NCI-H2029 treated with DMSO at 0.1 percent for 48 hours (cell line): ENCODE measurements around the gene STARD4.

Source experiments
- DNase-seq: peaks from one replicate; lab custom pipeline; 2025; lab: John Stamatoyannopoulos, UW

Gene STARD4

DNA sequence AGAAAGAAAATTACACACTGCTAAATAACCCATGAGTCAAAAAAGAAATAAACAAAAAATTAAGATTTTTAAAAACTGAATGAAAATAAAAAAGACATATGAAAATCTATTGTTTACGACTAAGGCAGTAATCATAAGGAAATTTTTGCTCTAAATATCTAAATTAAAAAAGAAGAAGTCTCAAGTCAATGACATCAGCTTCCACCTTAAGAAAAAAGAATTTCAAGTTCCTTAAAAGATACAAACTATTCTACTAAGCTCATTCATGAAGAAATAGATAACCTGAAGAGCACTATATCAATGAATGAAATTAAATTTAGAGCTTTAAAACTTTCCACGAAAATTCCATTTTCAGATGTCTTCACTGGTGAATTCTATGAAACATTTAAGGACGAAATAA lies 15.7 kb upstream of the STARD4 start:
- DNase-seq = no peak

DNA sequence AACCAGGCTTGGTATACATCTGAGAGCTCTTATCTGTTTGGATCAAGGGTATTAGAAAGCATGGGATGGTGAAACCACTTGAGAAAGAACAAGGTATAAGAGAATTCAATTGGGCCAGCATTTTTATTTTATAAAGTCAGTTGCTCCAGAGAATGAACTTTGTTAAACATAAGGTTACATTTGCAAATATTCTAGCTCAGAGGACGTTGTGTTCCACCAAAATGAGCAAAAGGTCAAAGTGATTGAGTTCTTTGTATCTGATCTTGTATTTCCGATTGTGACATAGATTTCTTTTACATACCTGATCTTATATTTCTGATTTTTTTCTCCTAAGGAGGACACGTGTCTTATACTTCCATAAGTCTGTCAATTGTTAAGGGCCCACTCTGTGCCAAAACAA lies 8.6 kb upstream of the STARD4 start:
- no peak for DNase-seq

DNA sequence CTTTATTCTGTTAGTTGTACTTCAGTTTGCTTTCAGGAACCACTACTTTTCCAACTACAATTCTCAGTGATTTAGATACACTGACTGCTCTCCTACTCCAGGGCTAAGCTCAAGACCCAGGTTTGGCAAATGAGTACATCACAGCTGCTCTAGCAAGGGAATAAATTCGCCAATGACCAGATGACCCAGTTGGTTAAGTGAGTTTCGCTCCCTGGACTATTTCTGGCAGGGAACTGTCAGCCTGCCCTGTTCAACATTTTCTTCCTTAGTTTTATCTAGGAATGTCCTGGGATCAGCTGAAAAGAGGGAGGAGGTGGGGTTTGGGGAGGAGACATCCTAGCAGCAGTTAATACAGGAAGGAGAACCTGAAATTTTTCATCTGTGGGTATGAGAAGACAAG lies 6.4 kb upstream of the STARD4 start:
- no peak for DNase-seq

DNA sequence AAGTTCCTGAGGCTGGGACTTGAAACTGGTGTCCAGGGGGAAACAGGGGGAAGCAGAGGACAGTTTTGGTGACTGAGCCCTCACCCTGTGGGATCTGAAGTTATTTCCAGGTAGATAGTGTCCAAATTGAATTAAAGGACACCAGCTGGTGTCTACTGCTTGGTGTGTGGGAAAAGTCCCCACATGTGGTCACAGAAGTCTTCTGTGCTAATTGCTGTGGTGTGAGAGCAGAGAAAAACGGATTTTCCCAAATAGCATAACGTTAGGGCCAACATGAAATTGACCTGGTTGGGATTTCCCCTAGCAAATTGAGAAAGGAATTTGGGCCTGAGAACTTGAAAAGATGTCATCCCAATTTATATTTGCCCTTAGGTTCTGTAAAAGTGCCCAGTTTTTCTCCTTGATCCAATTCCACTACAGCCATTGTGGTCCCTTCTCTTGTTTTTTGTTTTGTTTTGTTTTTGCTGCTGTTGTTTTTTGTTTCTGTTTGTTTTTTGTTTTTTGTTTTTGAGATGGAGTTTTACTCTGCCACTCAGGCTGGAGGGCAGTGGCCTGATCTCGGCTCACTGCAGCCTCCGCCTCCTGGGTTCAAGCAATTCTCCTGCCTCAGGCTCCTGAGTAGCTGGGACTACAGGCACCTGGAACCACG lies 5.6 kb upstream of the STARD4 start:
- DNase-seq = no peak

DNA sequence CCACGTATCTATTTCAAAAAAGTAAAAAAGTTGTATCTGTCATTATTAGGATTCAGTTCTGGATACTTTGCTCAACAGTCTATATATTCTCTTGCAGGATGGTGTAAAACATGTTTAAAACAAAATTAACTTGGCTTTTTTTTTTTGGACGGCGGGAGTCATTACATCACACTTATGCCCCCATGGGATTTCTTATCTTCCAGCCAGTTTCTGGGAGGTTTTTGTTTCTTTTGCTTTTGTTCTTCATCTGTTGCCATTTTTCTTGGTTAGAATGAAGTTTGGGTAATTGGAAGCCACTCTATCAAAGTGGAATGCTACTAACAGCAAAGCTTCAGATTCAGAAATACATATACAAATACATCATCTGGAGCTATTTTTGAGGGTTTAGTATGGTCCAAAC lies 1.8 kb upstream of the STARD4 start:
- no peak for DNase-seq

DNA sequence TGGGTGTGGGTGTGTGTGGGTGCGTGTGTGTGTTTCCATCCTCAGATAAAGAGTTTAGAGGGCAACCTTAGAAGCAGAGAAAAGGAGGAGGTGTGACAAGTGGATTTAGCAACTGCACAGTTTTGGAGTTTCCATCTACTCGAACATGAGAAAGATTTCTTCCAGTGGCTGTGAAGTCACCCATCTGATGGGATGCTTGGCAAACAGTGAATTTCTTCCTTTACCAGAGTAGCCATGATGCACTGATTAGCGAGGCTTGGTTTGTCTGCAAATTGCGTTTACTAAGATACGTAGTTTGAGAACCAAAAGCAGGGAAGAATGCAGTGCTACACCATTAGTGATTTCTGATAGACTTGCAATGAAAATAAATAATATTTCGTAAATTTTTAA lies 791 bp upstream of the STARD4 start:
- DNase-seq = no peak

DNA sequence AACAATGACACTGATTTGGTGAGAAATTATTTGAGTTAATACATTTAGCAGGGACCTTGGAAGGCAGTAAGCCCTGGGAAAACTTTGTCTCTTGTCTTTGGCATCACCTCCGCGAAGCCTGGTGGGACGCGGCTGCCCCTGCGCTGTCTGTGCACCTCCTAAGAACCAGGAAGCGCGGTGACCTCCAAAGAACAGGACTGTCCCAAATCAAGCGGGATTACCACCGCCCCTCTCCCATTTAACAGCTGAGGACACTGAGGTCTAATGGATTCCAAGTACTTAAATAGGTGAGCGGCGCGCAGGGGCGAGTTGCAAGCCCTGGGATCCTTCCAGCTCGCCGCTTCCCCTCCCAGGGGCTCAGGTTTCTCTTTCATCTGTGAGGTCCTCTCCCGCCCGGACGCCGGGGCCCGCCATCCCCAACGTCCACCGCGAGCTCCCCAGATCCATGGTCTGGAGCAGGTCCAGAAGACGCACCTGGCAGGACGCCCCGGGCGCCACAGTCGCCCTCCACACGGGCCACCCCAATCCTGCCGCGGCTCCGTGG lies 432 bp downstream of the STARD4 start:
- DNase-seq = peak; percentile 40

DNA sequence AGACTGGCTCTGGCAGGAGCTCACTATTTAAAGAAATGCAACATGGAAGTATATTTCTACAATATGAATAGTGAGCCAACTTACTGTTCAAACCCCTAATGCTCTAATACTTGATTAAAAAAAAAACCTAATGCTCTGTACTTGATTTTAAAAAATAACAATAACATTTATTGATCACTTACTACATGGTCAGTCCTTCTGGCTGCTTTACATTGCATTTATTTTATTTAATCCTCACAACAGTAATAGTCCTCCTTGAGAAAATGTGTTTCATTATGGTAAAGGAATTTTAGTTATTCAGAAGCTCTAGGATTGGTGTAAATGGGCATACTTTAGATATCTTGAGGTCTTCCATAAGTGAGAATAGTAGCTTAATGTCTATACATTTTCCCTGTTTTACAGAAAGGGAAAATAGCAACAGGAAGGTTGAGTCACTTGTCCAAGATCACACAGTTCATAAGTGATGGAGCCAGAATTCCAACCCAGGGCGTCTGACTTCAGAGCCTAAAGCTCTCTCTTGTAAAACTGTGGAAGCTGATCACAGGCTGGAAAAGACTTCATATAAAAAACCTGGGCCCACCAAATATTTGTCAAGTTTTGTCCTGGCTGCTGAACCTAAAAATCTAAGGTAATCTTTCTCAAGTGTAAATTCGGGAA lies 1.0 kb downstream of the STARD4 start:
- DNase-seq = no peak

DNA sequence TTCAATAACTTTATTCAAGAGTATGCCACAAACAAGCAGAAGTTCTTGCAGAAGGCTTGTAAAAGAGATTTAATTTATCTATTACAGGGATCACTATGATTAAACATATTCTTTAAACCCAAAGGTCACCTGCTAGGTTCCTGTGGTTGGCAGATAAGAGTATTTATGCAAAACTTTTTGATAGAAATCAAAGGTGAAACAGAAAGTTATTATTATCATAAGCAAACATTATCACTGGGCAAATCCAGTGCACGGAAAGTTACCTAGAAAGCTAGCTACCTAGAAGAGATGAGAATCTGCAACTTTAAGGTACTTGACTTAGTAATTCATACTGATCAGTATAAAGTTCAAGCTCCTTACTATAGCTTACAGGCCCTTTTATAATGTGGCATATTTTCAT lies 3.2 kb downstream of the STARD4 start:
- DNase-seq = no peak

DNA sequence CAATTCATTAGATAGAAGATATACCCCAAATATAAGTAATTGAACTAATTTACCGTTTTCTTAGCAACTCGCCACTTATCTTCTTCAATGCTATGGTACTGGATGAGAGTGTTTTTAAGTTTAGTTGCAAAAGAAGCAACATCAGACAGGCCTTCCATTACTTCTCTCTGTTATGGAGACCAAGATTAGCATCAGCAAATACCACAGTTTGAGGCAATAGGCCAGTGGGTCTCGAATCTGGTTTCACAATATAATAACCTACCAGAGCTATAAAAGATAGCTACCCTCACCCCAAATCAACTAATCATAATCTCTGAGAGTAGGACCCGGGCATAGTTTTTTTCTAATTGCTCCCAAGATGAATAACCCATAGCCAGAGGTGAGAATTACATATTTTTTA lies 5.1 kb downstream of the STARD4 start:
- DNase-seq = no peak

DNA sequence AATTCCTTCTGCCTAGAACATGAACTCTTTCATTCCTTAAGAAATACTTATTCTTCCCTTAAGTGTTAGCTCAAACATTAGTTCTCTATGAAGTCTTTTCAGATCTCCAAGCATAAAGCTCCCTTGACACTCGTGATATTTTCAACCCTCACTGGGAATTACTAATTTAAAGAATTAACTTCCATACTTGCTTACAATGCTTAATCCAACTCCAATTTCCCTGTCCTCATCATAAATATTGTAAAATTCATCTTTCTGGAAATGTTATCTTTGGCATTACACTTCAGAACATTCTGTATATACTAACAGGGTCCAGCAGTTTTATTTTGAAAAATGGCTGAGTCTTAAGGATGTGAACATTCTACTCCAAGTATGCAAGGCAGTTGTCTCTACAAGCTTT lies 7.2 kb downstream of the STARD4 start:
- DNase-seq = no peak

DNA sequence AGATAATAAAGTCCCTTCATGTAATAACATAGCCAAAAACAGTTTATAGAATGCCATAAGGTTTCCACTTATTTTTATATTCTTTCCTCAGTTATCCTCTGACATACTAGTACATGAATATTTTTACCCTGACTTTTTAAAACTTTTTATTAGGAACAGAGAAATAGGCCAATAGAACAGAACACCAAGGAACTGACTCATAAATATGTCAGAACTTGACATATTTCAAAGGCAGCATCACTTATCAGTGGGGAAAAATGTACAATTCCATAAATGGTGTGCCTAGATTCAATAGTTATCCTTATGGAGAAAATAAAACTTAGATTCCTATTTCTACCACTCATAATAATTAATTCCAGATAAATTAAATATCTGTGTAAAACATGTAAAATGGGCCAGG lies 9.4 kb downstream of the STARD4 start:
- DNase-seq = no peak

DNA sequence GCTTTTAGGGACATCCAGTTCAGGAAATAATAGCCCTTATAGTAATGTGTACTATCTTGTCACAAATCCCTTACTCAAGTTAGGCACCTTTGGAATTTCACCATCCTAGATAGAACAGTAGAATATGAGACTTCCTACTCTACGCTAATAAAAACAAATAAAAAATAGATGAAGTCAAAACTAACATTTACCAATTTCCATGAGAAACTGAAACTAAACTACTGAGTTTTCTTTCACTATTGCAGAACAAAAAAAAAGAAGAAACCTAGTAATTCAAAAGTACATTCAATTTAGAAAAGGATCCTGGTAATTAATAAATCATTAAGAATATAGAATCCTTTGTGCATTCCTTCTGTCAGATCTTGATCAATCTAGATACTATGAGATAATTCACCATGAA lies 14.0 kb downstream of the STARD4 start:
- no peak for DNase-seq

DNA sequence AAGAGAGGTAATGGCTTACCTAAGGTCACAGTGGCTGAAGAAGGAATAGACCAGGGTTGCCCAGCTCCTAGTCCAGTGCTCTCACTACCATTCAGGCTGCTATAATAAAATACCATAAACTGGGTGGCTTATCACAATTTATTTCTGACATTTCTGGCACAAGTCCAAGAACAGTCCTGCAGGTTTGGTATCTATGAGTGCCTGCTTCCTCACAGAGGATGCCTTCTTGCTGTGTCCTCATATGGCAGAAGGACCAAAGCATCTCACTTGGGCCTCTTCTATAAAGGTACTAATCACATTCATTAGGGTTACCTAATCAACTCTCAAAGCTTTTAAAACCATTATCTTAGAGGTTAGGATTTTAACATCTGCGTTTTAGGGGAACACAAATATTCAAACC lies 17.2 kb downstream of the STARD4 start:
- DNase-seq = no peak

DNA sequence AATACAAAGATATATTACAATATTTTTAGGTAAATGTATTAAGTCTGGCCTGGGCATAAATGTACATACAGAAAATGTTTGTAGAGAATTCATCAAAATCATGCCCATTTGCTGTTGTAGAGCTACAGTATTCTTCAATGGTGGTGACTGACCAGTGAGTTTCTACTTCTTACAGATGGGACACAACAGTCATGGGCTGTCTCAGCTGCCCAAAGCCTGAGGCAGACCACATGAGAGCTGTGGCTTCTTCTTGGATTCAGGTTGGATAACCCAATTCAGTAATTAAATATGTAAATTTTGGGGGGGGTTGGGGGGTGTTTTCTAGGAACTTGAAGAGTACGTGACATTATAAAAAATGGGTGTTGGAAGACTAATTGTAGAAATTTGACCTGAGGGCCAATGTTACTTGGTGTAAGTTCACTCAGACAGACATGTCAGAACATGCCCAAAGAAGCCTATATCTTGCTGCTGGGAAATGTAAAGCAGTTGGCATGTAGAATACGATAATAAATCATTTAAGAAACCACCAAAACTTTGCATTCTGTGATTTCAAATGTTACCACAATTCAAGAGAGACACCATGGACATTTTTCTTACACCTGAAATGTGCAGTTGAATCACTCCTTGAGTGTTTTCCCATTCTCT lies 17.9 kb downstream of the STARD4 start:
- no peak for DNase-seq

DNA sequence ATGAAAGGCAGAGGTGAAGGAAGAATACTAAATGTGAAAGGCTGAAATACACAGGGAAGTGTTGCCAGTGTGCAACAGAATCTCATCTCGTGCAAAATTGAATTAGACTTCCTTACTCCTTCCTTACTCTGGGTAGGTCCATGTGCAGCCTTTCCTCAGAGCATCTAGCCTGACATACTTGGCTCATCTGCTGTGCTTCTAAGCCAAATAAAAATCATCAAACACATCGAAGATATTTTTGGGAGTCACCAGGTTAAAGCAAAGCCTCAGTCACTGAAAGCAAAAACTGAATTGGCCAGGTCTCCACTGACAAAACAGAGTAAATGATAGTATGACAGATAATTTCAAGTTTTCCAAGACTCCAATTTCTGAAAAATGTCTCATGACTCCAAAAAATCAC lies 19.3 kb downstream of the STARD4 start:
- no peak for DNase-seq

DNA sequence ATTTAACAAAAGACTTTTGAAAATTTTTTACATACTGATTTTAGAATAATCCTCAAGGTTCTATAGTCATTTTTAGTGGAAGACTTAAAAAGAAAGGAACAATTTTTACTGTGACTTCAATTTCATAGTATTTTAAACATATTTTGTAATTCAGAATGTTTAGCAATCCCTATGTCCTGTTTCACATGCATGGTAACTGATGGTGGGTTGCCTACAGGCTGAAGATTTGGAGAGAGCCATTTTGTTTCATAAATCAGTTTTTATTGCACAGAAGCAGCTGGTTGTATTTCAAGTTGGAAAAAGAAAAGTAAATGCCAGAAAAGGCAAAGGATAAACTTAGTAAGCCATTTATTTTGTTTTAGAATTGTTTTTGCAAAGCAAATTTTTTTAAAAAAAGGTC lies 24.0 kb downstream of the STARD4 start:
- DNase-seq = no peak

DNA sequence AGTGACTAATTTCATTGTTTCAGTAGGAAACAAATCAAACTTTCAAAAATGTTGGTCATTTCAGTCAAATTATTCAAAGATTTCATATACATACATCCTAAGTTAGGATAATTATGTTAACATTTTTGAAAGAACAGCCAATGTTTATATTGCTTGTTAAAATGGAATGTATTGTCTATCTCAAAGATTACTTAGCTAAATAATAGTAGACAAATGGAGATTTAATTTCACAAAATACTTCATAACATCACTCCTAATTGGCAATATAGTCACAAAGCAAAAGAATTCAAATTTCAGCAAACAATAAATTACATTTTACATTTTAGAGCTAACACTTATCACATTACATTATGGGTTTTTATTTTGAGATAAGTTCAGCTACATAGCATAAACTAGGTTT lies 25.4 kb downstream of the STARD4 start:
- DNase-seq = no peak

DNA sequence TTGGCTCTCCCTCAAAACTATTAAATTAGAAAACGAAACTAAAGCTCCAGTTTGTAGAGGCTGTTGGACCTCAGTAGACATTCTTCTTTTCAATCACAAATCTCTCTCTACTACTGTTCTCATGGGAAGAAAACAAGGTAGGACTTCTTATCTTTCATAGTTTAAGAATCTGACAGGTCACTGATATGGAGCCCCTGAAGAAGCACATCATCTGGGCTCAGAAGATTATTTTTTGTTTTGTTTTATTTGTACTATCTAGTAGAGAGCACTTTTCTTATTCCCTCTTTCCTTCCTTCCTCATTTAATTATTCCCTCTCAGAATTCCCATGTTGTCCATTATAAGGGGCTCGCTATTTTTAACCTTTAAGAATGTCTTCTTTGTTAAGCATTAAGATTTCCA lies 26.3 kb downstream of the STARD4 start:
- DNase-seq = no peak

DNA sequence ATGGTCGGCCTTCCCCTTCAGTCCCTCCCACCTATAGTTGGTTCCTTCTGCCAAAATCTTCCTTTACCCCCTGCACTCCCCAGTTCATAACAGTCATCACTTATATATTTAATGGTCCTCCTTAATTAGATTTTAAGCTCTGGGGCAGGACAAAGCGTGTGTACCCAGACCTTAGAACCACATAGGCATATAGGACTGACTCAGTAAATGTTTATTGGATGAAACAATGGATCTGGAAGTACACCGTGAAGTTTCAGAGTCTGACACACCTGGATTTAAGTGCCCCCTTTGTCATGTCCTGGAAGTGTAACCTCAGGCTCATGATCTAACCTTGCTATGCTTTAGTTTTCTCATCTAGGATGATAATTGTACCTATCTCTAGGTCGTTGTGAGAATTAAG lies 32.0 kb downstream of the STARD4 start:
- DNase-seq = no peak

DNA sequence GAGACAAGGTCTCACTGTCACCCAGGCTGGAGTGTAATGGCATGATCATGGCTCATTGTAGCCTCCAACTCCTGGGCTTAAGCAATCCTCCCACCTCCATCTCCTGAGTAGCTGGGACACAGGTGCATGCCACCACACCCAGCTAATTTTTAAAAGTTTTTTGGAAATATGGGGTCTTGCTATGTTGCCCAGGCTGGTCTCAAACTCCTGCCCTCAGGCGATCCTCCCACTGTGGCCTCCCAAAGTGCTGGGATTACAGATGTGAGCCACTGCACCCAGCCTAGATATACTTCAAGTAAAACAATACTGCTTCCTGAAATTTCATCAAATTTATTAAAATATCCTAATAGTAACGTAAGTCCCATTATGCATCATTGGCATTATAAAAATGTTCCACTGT lies 33.4 kb downstream of the STARD4 start:
- DNase-seq = no peak

DNA sequence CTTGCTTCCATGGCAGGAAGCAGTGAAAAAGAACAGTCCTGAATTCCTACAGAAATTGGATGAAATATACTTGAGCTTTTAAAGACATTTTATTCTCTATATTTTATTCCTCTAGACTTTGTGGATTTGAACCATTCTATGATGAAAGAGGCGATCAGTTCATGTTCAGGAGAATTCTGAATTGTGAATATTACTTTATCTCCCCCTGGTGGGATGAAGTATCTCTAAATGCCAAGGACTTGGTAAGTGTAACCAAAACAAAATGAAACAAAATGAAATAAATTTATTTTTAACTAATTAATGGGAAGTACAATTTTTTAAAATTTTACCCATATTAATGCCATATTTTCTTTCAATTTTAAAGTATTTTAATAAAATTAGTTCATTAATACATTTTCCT lies 34.1 kb downstream of the STARD4 start:
- DNase-seq = no peak

DNA sequence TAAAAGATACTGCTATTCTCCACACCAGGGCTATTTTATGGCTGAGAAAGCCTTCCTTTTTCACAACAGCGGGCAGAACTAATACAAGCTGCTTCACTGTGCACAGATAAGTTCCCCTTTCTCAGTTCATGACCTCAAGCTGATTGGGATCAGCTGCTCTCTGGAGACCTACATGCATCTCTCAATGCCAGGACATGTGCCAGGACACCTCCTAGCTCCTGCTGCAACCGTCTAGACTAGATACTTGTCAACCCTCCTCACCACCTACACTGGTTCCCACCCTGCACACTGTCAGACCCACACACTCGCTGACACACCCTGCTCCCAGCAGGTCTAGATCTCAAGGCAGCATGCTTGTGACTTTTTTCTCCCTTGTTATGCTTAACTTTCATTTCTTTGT lies 39.8 kb downstream of the STARD4 start:
- no peak for DNase-seq

DNA sequence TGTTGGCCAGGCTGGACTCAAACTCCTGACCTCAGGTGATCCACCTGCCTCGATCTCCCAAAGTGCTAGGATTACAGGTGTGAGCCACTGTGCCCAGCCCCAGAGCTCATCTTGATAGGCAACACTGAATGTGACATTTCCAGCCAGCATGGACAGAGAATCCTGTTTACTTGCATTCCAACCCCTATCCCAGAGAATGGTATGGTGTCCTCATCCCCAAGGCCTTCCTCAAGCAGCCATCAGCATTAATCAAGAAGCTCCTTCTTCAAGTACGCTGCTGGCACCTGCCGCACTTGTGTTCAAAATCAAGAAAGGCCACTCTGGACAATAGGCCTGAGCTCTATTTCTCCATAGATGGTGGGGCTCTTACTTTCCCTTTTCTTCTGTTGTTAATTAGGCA lies 40.2 kb downstream of the STARD4 start:
- no peak for DNase-seq
